ENCODE data around the gene NEO1.

DNA sequence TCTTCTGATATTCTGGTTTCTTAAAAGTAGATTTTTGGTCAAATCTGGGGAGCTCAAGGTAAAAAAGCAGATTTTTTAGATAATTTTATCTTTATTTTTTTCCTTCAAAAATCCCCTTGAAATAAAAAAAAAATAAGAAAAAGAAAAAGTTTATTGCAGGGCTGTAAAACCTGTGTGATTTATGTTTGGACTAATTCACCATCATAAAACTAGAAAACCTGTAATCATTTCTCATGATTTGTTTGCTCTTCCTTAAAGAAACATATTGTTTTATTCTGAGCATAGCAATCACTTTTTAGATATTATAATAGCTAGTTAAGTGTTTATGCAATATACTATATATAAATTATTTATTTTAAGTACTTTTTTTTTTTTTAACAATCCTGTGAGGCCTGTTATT lies 68.0 kb downstream of the NEO1 start:
- TF ChIP-seq TAF1 (IDR thresholded peaks at IDR 0.05; ENCODE audit: borderline replicate concordance, insufficient read depth, low read length) (no peak), POLR2AphosphoS5 (IDR thresholded peaks at IDR 0.05; ENCODE audit: low read depth, low read length) (no peak)

All from PFSK-1 (cell line).